ENCODE data around the gene LGALS13.

The LGALS13 gene

DNA sequence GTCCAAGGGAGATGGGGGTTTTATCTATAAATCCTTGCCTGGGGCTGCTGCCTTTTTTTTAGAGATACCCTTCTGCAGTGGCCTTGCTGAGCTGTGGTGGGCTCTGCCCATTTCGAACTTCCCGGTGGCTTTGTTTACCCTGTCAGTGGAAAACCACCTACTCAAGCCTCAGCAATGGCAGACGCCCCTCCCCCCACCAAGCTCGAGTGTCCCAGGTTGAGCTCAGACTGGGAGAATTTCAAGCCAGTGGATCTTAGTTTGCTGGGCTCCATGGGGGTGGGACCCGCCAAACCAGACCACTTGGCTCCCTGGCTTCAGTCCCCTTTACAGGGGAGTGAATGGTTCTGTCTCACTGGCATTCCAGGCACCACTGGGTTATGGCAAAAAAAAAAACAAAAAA is 21.6 kb downstream of the LGALS13 start:
- DNase-seq = no peak

DNA sequence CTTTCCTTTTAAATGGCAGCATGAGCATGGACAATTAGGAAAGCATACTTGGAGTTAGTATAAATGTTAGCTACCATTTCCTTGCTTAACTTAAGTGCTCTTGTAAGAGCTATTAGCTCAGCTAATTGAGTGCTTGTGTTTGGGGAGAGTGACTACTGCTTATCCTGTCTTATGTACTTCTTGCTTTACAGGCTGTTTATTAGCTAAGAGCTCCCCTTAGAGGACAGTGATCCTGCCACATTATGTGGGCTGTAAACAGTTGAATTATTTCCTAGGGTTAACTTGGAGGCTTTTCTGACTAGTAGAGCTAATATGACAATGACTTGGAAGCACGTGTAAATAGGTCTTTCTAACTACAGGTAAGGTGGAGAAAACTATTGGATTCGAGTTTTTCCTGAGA is 25.3 kb downstream of the LGALS13 start:
- DNase-seq = peak; percentile 17

DNA sequence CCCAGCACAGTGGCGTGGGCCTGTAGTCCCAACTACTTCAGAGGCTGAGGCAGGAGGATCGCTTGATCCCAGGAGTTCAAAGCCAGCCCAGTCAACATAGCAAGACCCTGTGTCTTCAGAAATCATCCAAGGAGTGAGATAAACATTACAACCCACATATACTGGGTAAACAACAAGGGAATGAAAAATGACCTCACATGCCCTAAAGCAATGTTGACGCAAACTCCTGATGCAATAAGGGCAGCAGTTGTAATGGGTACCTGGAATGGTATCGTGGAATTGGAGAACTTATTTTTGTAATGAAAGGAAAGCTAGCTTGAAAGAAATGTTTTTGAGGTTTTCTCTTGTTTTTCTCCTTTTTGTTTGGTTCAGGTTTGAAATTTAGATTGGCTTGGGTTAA is 28.9 kb downstream of the LGALS13 start:
- DNase-seq = no peak

DNA sequence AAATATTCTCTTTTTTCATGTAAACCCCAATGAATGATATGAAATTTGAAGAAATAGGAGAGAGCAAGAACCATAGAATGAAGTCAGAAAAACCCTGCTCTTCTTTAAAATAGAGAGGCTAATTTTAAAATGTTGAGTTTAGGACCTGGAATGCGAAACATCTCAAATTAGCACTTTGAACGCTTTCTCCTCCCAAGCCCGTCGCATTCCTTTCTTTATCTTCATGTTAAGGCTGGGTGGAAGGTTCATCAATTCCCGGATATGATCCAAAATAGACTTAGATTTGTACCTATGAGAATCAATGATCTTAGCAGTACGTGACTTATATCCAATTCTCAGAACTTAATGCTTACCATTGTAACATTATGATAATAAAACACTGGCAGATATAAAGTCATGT is 29.3 kb downstream of the LGALS13 start:
- no peak for DNase-seq

DNA sequence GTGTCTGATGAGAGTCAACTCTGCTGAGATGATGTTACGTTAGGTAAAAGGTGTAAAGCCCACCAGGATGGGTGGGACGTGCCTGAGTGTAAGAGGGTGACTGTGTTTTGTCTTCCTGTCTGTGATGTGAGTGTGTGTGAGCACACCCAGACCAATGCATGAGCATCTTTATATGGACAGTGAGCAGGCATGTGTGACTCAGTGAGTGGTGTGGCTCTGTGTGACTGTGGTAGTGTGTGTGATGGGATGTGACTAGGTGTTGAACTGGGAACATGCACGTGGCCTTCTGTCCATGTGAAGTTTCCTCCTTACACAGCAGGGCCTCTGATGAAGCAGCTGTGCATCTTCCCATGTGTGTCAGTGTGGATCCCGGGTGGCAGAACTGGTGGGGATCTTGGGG is 35.6 kb downstream of the LGALS13 start:
- no peak for DNase-seq

DNA sequence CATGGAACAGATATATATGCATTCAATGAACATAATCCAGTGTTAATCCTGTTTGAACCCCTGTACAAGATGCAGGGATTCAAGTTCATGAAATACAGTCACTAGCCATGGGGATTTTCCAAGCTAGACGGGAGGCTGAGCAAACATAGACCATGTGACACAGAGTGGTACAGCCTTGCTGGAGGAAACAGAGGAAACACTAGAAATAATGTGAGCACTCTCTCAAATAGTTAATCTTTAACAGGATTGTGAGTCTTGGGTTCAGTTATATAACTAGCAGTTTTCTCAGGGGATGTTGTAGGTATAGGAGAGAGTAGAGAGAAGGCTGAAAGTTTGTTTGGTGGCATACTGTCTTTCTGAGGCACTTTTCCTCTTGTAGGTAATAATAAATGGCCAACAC is 39.4 kb downstream of the LGALS13 start:
- DNase-seq = no peak

DNA sequence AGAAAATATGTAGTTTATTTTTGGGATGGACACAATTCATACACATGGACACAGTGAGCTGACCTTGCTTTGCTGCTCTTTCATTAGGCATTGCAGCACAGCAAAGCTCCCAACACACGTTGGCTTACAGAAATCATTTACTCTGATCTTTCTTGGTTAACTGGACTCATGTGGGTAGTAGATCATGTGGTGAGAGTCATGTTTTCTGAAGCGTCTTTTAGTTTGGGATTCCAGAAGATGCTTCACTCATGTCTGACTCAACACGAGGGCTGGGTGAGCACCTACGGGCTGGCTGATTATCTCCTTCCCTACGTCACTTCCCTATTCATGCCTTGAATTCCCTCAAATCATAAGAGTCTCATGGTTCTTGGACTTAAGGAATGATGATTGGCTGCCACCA is 41.3 kb downstream of the LGALS13 start:
- no peak for DNase-seq

DNA sequence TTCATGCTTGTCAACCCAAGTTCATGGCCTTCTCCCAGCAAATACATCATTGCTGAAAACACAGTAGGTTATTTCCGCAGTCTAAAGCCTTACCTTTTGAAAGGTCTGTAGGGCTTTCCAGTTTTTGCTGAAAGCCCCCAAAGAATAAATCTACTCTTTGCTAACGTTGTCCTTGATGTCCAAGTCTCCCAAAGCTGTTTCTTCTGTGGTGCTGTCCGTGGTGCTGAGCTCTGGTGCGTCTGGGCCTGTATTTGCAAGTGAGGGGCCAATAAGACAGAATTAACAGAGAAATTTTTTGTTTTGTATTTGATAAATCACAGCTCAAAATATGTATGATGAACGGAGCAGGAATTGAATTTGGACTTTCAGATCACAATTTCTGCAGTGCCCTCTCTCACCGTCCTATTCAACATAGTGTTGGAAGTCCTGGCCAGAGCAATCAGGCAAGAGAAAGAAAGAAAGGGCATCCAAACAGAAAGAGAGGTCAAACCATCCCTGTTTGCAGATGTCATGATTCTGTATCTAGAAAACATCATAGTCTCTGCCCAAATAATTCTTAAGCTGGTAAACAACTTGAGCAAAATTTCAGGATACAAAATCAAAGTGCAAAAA is 43.6 kb downstream of the LGALS13 start:
- DNase-seq = peak; percentile 58

DNA sequence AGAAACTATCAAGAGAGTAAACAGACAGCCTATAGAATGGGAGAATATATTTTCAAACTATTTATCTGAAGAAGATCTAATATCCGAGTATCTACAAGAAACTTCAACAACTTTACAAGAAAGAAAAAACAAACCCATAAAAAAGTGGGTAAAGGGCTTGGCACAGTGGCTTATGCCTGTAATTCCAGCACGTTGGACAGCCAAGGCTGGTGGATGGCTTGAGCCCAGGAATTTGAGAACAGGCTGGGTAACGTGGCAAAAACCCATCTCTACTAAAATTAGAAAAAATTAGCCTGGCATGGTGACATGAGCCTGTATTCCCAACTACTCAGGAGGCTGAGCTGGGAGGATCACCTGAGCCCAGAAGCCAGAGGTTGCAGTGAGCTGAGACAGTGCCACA is 45.6 kb downstream of the LGALS13 start:
- no peak for DNase-seq

DNA sequence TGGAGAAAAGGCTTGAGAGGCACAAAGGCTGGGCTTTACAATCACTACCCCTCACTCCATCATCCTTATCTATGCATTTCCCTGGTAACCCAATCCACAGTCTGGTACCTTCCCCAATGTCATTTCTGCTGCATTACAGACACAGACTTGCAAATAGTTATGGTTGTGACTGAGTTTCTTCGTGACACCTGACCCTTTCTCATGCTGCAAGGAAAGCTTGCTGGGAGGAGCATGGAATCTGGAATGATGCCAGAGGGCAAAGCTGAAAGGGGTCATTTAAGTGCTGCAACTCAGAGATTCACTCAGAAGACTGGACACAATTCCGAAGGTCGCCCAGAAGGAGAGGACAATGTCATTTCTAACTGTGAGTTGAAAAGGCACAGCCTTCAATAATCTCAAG is 53.3 kb downstream of the LGALS13 start, which contains the start of gene LGALS16:
Gene LGALS16, plus strand, starts transcription at position 301 of the 400 bp plus-strand sequence. Its CDS starts 49 bp downstream, at position 350.
- DNase-seq = no peak

Measured in hematopoietic multipotent progenitor cell treated with erythropoietin and hydrocortisone succinate and interleukin-3 and kit ligand, for 4 days (in vitro differentiated cells).